GM23338 (cell line): Measurements from ENCODE around the gene C6. TPM values are rescaled to one million over a fixed set of nuclear protein-coding genes. Genes with fewer than 3 reads are reported as not detected.

Source experiments
- ATAC-seq: fragments of 200-7000 bp; cut with Tn5 transposase; 3 replicates; pipeline ENCODE4 v1.9.1; 2020
- DNase-seq: peaks from one replicate; pipeline ENCODE4 v3.0.0-alpha.2; 2015; ENCODE audit warnings: low spot score
- H2AFZ ChIP-seq: fragments of 200-600 bp; sonication (generic); 2 replicates; pipeline ENCODE4 v1.8.0; 2016; ENCODE audit warnings: antibody characterized with exemption, mild to moderate bottlenecking, moderate library complexity
- H3F3A ChIP-seq: fragments of 200-600 bp; sonication (generic); replicated peaks from 2 replicates; pipeline ENCODE4 v1.8.0; 2017; ENCODE audit warnings: antibody characterized with exemption, mixed run types, low read depth
- H3K27ac ChIP-seq: fragments of 200-600 bp; sonication (generic); 2 replicates; pipeline ENCODE4 v1.6.1; 2016; ENCODE audit warnings: low read depth
- H3K27me3 ChIP-seq: fragments of 200-600 bp; sonication (generic); 2 replicates; pipeline ENCODE4 v1.8.0; 2016; ENCODE audit warnings: mild to moderate bottlenecking, mixed run types, moderate library complexity; ENCODE audit not compliant: insufficient read depth
- H3K36me3 ChIP-seq: fragments of 200-600 bp; sonication (generic); 2 replicates; pipeline ENCODE4 v1.8.0; 2016; ENCODE audit warnings: mild to moderate bottlenecking; ENCODE audit not compliant: insufficient read depth
- H3K4me1 ChIP-seq: fragments of 200-600 bp; sonication (generic); 2 replicates; pipeline ENCODE4 v1.8.0; 2016; ENCODE audit warnings: mild to moderate bottlenecking, moderate library complexity; ENCODE audit not compliant: insufficient read depth
- H3K4me2 ChIP-seq: fragments of 200-600 bp; sonication (generic); 2 replicates; pipeline ENCODE4 v1.7.1; 2017; ENCODE audit warnings: mixed run types
- H3K4me3 ChIP-seq: fragments of 200-600 bp; sonication (generic); 2 replicates; pipeline ENCODE4 v1.6.1; 2016; ENCODE audit warnings: mixed run types
- H3K79me2 ChIP-seq: fragments of 200-600 bp; sonication (generic); replicated peaks from 2 replicates; pipeline ENCODE4 v1.8.0; 2017; ENCODE audit warnings: mild to moderate bottlenecking; ENCODE audit not compliant: insufficient read depth
- H3K9me2 ChIP-seq: fragments of 200-600 bp; sonication (generic); 2 replicates; pipeline ENCODE4 v1.8.0; 2017; ENCODE audit not compliant: insufficient read depth
- H4K20me1 ChIP-seq: fragments of 200-600 bp; sonication (generic); replicated peaks from 2 replicates; pipeline ENCODE4 v1.8.0; 2017; ENCODE audit warnings: mild to moderate bottlenecking; ENCODE audit not compliant: insufficient read depth
- H3K27ac Mint-ChIP-seq: 2 replicates; pipeline ENCODE4 v1.8.0; 2020; ENCODE audit warnings: inconsistent platforms, mild to moderate bottlenecking, moderate library complexity, mixed read lengths
- H3K27me3 Mint-ChIP-seq: 3 replicates; pipeline ENCODE4 v1.8.0; 2022; ENCODE audit warnings: low read depth, mild to moderate bottlenecking, moderate library complexity, mixed read lengths, inconsistent platforms; ENCODE audit not compliant: insufficient read depth, poor library complexity
- H3K36me3 Mint-ChIP-seq: 3 replicates; pipeline ENCODE4 v1.8.0; 2021; ENCODE audit warnings: low read depth, mild to moderate bottlenecking, inconsistent platforms, moderate library complexity, mixed read lengths
- H3K4me1 Mint-ChIP-seq: 3 replicates; pipeline ENCODE4 v1.8.0; 2020; ENCODE audit warnings: mild to moderate bottlenecking, inconsistent platforms, mixed read lengths
- H3K4me3 Mint-ChIP-seq: 3 replicates; pipeline ENCODE4 v1.8.0; 2021; ENCODE audit warnings: moderate library complexity, mild to moderate bottlenecking, inconsistent platforms, mixed read lengths
- H3K9me3 Mint-ChIP-seq: 3 replicates; pipeline ENCODE4 v1.8.0; 2020; ENCODE audit warnings: moderate library complexity, mild to moderate bottlenecking, inconsistent platforms, mixed read lengths
- CREB1 ChIP-seq: fragments of 250-450 bp; sonication (Bioruptor Pico); IDR thresholded peaks from 2 replicates; pipeline ENCODE4 v1.5.0; 2020; ENCODE audit warnings: low read depth, mild to moderate bottlenecking, moderate library complexity
- EZH2 ChIP-seq: fragments of 200-600 bp; sonication (generic); IDR thresholded peaks from one replicate; pipeline ENCODE4 v1.8.0; 2017; ENCODE audit warnings: antibody characterized with exemption, mild to moderate bottlenecking, low read depth; ENCODE audit not compliant: unreplicated experiment
- EZH2phosphoT487 ChIP-seq: fragments of 200-600 bp; sonication (generic); IDR thresholded peaks from one replicate; pipeline ENCODE4 v1.8.1; 2018; ENCODE audit warnings: antibody characterized with exemption; ENCODE audit not compliant: unreplicated experiment
- JUNB ChIP-seq: IDR thresholded peaks from one replicate; pipeline ENCODE4 v1.6.1; 2016; ENCODE audit warnings: antibody characterized with exemption; ENCODE audit not compliant: unreplicated experiment
- NANOG ChIP-seq: IDR thresholded peaks from 2 replicates; pipeline ENCODE4 v1.6.1; 2016; ENCODE audit warnings: antibody characterized with exemption, borderline replicate concordance
- POLR2AphosphoS5 ChIP-seq: IDR thresholded peaks from 2 replicates; pipeline ENCODE4 v1.6.1; 2016; ENCODE audit warnings: antibody characterized with exemption, low read depth
- ZNF114 ChIP-seq: fragments of 250-450 bp; sonication (Bioruptor Pico); IDR thresholded peaks from 2 replicates; pipeline ENCODE4 v1.5.0; 2020; ENCODE audit warnings: mild to moderate bottlenecking, moderate library complexity
- ZNF331 ChIP-seq: fragments of 250-450 bp; sonication (Bioruptor Pico); IDR thresholded peaks from 2 replicates; pipeline ENCODE4 v1.5.0; 2020; ENCODE audit warnings: low read depth, mild to moderate bottlenecking, moderate library complexity
- polyA plus RNA-seq: library from polyadenylated mRNA; unstranded; fragments of >200 nt; fragmentation: Nextera tagmentation; extraction: Ambion mirVana; gene quantifications from 2 replicates; pipeline ENCODE4 v1.2.1, GENCODE V29; 2016
- total RNA-seq: library from RNA; depleted of rRNA; stranded (reverse); fragments of >200 nt; shearing (Covaris generic); gene quantifications from 2 replicates; pipeline ENCODE4 v1.2.3, GENCODE V29; 2014
- TF ChIP-seq, protein P1 (sequence below): IDR thresholded peaks from one replicate; pipeline ENCODE4 v1.6.1; 2018; ENCODE audit warnings: antibody characterized with exemption; ENCODE audit not compliant: unreplicated experiment
- TF ChIP-seq, protein P2 (sequence below), 2 experiments: fragments of 200-600 bp in 1 of 2; sonication (generic) in 1 of 2; conservative IDR thresholded peaks; 2 replicates each; pipeline versions ENCODE4 v1.5.1 to v1.6.1; 2016 to 2017; ENCODE audit warnings: antibody characterized with exemption in 2 of 2, low read depth in 2 of 2, mild to moderate bottlenecking in 2 of 2, moderate library complexity in 1 of 2
- TF ChIP-seq, protein P3 (sequence below): IDR thresholded peaks from 2 replicates; pipeline ENCODE4 v1.6.1; 2016; ENCODE audit warnings: antibody characterized with exemption
- TF ChIP-seq, protein P4 (sequence below): fragments of 250-450 bp; sonication (Bioruptor Pico); IDR thresholded peaks from 2 replicates; pipeline ENCODE4 v1.5.0; 2020; ENCODE audit warnings: mild to moderate bottlenecking, moderate library complexity

Gene C6
- total and polyA plus RNA-seq, 2 experiments from 2014 or later: not detected

DNA sequence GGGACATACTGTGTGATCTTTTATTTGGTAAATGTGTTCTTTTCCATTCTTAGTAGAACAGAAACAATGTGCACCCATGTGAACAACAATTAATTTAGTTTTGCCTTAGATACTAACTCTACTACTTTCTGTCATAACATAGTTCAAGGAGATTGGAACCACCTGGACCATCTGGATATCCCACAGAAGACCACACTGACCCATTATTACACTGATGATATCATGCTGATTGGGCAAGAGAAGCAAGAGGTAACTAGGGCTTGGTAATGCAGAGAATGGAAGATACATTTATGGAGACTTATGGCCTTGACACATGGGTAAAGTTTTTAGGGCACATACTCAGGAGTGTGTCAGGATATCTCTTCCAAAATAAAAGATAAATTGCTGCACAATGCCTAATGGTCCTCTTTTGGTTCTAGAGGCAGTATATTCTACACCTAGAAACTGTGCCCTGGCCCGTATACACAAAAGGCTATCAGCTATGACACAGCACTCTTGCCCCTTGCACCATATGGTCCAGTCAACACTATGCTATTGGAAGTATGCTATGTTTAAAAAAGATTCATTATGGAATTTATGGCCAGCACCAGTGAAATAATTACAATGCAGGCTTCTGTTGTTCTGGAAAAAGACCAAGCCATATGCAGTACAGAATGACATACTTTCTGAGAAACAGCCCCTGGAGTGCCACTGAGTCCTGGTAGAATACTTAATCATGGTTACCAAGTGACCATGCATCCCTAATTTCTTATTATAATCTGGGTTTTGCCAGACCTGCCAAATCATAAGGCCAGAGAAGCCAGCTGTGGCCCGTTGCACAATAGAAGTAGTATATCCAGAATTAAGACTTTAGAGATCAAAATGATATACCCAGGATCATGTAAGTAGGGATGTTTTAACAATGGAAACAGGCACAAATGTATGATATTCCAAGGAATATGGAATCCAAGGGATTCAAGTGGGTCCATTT lies 100.6 kb downstream of the C6 start (continued):
- TF ChIP-seq, protein P1, sequence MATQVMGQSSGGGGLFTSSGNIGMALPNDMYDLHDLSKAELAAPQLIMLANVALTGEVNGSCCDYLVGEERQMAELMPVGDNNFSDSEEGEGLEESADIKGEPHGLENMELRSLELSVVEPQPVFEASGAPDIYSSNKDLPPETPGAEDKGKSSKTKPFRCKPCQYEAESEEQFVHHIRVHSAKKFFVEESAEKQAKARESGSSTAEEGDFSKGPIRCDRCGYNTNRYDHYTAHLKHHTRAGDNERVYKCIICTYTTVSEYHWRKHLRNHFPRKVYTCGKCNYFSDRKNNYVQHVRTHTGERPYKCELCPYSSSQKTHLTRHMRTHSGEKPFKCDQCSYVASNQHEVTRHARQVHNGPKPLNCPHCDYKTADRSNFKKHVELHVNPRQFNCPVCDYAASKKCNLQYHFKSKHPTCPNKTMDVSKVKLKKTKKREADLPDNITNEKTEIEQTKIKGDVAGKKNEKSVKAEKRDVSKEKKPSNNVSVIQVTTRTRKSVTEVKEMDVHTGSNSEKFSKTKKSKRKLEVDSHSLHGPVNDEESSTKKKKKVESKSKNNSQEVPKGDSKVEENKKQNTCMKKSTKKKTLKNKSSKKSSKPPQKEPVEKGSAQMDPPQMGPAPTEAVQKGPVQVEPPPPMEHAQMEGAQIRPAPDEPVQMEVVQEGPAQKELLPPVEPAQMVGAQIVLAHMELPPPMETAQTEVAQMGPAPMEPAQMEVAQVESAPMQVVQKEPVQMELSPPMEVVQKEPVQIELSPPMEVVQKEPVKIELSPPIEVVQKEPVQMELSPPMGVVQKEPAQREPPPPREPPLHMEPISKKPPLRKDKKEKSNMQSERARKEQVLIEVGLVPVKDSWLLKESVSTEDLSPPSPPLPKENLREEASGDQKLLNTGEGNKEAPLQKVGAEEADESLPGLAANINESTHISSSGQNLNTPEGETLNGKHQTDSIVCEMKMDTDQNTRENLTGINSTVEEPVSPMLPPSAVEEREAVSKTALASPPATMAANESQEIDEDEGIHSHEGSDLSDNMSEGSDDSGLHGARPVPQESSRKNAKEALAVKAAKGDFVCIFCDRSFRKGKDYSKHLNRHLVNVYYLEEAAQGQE: no peak
- TF ChIP-seq ZNF114 (no peak), JUNB (no peak), CREB1 (no peak)
- TF ChIP-seq, protein P2, sequence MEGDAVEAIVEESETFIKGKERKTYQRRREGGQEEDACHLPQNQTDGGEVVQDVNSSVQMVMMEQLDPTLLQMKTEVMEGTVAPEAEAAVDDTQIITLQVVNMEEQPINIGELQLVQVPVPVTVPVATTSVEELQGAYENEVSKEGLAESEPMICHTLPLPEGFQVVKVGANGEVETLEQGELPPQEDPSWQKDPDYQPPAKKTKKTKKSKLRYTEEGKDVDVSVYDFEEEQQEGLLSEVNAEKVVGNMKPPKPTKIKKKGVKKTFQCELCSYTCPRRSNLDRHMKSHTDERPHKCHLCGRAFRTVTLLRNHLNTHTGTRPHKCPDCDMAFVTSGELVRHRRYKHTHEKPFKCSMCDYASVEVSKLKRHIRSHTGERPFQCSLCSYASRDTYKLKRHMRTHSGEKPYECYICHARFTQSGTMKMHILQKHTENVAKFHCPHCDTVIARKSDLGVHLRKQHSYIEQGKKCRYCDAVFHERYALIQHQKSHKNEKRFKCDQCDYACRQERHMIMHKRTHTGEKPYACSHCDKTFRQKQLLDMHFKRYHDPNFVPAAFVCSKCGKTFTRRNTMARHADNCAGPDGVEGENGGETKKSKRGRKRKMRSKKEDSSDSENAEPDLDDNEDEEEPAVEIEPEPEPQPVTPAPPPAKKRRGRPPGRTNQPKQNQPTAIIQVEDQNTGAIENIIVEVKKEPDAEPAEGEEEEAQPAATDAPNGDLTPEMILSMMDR (conservative IDR thresholded peaks at IDR 0.05; ENCODE audit: low read depth in 2 of 2): no peak
- TF ChIP-seq, protein P3, sequence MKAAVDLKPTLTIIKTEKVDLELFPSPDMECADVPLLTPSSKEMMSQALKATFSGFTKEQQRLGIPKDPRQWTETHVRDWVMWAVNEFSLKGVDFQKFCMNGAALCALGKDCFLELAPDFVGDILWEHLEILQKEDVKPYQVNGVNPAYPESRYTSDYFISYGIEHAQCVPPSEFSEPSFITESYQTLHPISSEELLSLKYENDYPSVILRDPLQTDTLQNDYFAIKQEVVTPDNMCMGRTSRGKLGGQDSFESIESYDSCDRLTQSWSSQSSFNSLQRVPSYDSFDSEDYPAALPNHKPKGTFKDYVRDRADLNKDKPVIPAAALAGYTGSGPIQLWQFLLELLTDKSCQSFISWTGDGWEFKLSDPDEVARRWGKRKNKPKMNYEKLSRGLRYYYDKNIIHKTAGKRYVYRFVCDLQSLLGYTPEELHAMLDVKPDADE: no peak

DNA sequence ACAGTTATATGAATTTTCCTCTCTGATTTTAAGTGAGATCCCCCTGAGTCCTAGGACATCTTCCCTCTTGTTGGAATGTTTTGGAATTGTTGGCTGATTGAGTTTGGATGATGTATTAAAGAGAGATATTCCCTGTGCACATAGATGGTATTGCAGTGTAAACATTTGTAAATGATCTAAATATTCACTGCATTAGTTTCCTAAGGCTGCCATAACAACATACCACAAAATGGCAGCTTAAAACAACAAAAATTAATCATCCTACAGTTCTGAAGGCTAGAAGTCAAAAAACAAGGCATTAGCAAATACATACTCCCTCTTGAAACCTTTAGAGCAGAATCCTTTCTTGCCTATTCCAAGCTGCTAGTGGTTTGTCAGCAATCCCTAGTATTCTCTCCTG lies 104.1 kb downstream of the C6 start:
- Mint-ChIP-seq H3K27ac (no peak overlapping the region), H3K27me3 (no peaks in the 10 kb centered on the region), H3K9me3 (no peaks in the 10 kb centered on the region), H3K4me1 (no peaks in the 10 kb centered on the region), H3K36me3 (no peaks in the 10 kb centered on the region), H3K4me3 (no peak overlapping the region)
- H3K4me3 ChIP-seq: no peak overlapping the region
- no peaks in the 10 kb centered on the region for H3K79me2 ChIP-seq
- no peaks in the 10 kb centered on the region for H3K36me3 ChIP-seq
- H2AFZ ChIP-seq: no peak overlapping the region
- no peak overlapping the region for H3K27ac ChIP-seq
- ATAC-seq (no peak), DNase-seq (no peak)
- no peaks in the 10 kb centered on the region for H3F3A ChIP-seq
- no peaks in the 10 kb centered on the region for H3K4me1 ChIP-seq
- no peaks in the 10 kb centered on the region for H3K27me3 ChIP-seq
- H4K20me1 ChIP-seq: no peaks in the 10 kb centered on the region
- 0 out of 2 replicates have a peak, but pooled peaks cover 3% of the 10 kb centered on the region for H3K9me2 ChIP-seq
- no peak overlapping the region for H3K4me2 ChIP-seq
- TF ChIP-seq JUNB (no peak), EZH2 (no peak), ZNF331 (CRISPR knock-in tag) (no peak), EZH2phosphoT487 (no peak), POLR2AphosphoS5 (no peak), NANOG (no peak)
- TF ChIP-seq, protein P4, sequence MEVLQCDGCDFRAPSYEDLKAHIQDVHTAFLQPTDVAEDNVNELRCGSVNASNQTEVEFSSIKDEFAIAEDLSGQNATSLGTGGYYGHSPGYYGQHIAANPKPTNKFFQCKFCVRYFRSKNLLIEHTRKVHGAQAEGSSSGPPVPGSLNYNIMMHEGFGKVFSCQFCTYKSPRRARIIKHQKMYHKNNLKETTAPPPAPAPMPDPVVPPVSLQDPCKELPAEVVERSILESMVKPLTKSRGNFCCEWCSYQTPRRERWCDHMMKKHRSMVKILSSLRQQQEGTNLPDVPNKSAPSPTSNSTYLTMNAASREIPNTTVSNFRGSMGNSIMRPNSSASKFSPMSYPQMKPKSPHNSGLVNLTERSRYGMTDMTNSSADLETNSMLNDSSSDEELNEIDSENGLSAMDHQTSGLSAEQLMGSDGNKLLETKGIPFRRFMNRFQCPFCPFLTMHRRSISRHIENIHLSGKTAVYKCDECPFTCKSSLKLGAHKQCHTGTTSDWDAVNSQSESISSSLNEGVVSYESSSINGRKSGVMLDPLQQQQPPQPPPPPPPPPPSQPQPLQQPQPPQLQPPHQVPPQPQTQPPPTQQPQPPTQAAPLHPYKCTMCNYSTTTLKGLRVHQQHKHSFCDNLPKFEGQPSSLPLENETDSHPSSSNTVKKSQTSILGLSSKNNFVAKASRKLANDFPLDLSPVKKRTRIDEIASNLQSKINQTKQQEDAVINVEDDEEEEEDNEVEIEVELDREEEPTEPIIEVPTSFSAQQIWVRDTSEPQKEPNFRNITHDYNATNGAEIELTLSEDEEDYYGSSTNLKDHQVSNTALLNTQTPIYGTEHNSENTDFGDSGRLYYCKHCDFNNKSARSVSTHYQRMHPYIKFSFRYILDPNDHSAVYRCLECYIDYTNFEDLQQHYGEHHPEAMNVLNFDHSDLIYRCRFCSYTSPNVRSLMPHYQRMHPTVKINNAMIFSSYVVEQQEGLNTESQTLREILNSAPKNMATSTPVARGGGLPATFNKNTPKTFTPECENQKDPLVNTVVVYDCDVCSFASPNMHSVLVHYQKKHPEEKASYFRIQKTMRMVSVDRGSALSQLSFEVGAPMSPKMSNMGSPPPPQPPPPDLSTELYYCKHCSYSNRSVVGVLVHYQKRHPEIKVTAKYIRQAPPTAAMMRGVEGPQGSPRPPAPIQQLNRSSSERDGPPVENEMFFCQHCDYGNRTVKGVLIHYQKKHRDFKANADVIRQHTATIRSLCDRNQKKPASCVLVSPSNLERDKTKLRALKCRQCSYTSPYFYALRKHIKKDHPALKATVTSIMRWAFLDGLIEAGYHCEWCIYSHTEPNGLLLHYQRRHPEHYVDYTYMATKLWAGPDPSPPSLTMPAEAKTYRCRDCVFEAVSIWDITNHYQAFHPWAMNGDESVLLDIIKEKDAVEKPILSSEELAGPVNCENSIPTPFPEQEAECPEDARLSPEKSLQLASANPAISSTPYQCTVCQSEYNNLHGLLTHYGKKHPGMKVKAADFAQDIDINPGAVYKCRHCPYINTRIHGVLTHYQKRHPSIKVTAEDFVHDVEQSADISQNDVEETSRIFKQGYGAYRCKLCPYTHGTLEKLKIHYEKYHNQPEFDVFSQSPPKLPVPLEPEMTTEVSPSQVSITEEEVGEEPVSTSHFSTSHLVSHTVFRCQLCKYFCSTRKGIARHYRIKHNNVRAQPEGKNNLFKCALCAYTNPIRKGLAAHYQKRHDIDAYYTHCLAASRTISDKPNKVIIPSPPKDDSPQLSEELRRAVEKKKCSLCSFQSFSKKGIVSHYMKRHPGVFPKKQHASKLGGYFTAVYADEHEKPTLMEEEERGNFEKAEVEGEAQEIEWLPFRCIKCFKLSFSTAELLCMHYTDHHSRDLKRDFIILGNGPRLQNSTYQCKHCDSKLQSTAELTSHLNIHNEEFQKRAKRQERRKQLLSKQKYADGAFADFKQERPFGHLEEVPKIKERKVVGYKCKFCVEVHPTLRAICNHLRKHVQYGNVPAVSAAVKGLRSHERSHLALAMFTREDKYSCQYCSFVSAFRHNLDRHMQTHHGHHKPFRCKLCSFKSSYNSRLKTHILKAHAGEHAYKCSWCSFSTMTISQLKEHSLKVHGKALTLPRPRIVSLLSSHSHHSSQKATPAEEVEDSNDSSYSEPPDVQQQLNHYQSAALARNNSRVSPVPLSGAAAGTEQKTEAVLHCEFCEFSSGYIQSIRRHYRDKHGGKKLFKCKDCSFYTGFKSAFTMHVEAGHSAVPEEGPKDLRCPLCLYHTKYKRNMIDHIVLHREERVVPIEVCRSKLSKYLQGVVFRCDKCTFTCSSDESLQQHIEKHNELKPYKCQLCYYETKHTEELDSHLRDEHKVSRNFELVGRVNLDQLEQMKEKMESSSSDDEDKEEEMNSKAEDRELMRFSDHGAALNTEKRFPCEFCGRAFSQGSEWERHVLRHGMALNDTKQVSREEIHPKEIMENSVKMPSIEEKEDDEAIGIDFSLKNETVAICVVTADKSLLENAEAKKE: no peak
